K562 (cell line): ENCODE data around the gene PNMA8B. TPM values are rescaled to one million over a fixed set of nuclear protein-coding genes. Genes with fewer than 3 reads are reported as not detected.

Source experiments
- CHCHD3 ChIP-seq: fragments of 250-450 bp; sonication (Bioruptor Pico); IDR thresholded peaks from 2 replicates; pipeline ENCODE4 v2.1.2; 2022; ENCODE audit warnings: mild to moderate bottlenecking
- FIP1L1 ChIP-seq: fragments of 200-400 bp; formaldehyde crosslinking; IDR thresholded peaks from 2 replicates; pipeline ENCODE4 v1.6.1; 2018; ENCODE audit warnings: mild to moderate bottlenecking, low read depth, low read length; ENCODE audit not compliant: poor library complexity, severe bottlenecking
- GABPB2 ChIP-seq: fragments of 250-450 bp; sonication (Bioruptor Pico); conservative IDR thresholded peaks from 2 replicates; pipeline ENCODE4 v1.5.1; 2021; ENCODE audit warnings: mild to moderate bottlenecking
- GATA2 ChIP-seq: sonication (generic); formaldehyde crosslinking; IDR thresholded peaks from 2 replicates; pipeline ENCODE4 v1.4.0; 2020; ENCODE audit warnings: mild to moderate bottlenecking, missing genetic modification reagents
- JUND ChIP-seq, 2 experiments: IDR thresholded peaks; 2 replicates in 1 of 2; 3 replicates in 1 of 2; pipeline ENCODE4 v1.6.1; 2011; ENCODE audit warnings: borderline replicate concordance in 2 of 2, low read depth in 2 of 2, low read length in 2 of 2, improper control_type of control experiment in 1 of 2, missing biosample characterization in 1 of 2, missing genetic modification characterization in 1 of 2, missing genetic modification reagents in 1 of 2
- MBD2 ChIP-seq: sonication (generic); IDR thresholded peaks from 2 replicates; pipeline ENCODE4 v1.6.1; 2016; ENCODE audit warnings: low read depth, borderline replicate concordance
- PHF8 ChIP-seq: fragments of 200-600 bp; sonication (generic); IDR thresholded peaks from 2 replicates; pipeline ENCODE4 v1.6.1; 2012; ENCODE audit warnings: mixed run types, mild to moderate bottlenecking, inconsistent platforms, low read length, moderate library complexity, borderline replicate concordance
- RAD21 ChIP-seq, 2 experiments: fragments of 250-450 bp in 1 of 2; fragments of 450-650 bp in 1 of 2; sonication (Bioruptor Pico) in 1 of 2; formaldehyde crosslinking in 1 of 2; IDR thresholded peaks in 1 of 2; conservative IDR thresholded peaks in 1 of 2; 2 replicates each; pipeline versions ENCODE4 v1.4.0 to v1.8.0; 2020 to 2022; ENCODE audit warnings: mild to moderate bottlenecking in 2 of 2, moderate library complexity in 1 of 2
- SUPT5H ChIP-seq: fragments of 450-650 bp; IDR thresholded peaks from 2 replicates; pipeline ENCODE4 v1.6.1; 2016
- U2AF2 ChIP-seq: fragments of 200-400 bp; formaldehyde crosslinking; optimal IDR thresholded peaks from 2 replicates; pipeline ENCODE3; 2017; ENCODE audit warnings: low read depth, mild to moderate bottlenecking, low read length
- YBX1 ChIP-seq: fragments of 450-650 bp; IDR thresholded peaks from 2 replicates; pipeline ENCODE4 v1.7.1; 2016; ENCODE audit warnings: mild to moderate bottlenecking
- ZC3H4 ChIP-seq: sonication (generic); formaldehyde crosslinking; IDR thresholded peaks from 2 replicates; pipeline ENCODE4 v1.9.0; 2021; ENCODE audit warnings: missing genetic modification reagents, borderline replicate concordance
- ZNF165 ChIP-seq: fragments of 250-450 bp; sonication (Bioruptor Pico); IDR thresholded peaks from 2 replicates; pipeline ENCODE4 v1.4.0; 2020; ENCODE audit warnings: borderline replicate concordance
- ZSCAN32 ChIP-seq: fragments of 450-650 bp; formaldehyde crosslinking; IDR thresholded peaks from 2 replicates; pipeline ENCODE4 v1.4.0; 2020; ENCODE audit warnings: mild to moderate bottlenecking, moderate library complexity
- polyA plus RNA-seq, 8 experiments: library from polyadenylated mRNA; depleted of rRNA in 4 of 8; stranded (reverse) in 5 of 8; unstranded in 3 of 8; fragments of >200 nt; fragmentation: Nextera tagmentation in 2 of 8; fragmentation: Illumina TruSeq in 1 of 8; extraction: Ambion mirVana in 2 of 8; extraction: Trizol in 1 of 8; gene quantifications; 2 replicates each; pipeline versions ENCODE4 v1.2.1 to v1.2.3, GENCODE V29; 2011 to 2014; ENCODE audit warnings: inconsistent platforms in 1 of 8, missing spikeins in 1 of 8
- total RNA-seq, 7 experiments: library from RNA; depleted of rRNA in 6 of 7; stranded (reverse); fragments of >200 nt in 6 of 7; fragmentation: Illumina TruSeq in 2 of 7; extraction: Trizol in 2 of 7; gene quantifications; 2 replicates each; pipeline versions ENCODE4 v1.2.1 to v1.2.3, GENCODE V29; 2011 to 2021; ENCODE audit warnings: low replicate concordance in 1 of 7
- TF ChIP-seq, protein P1 (sequence below): fragments of 200-800 bp; sonication (Bioruptor generic); IDR thresholded peaks from 2 replicates; pipeline ENCODE4 v1.6.1; 2016; ENCODE audit warnings: missing genetic modification characterization, missing compliant biosample characterization
- TF ChIP-seq, protein P2 (sequence below), 2 experiments: IDR thresholded peaks in 1 of 2; conservative IDR thresholded peaks in 1 of 2; 2 replicates each; pipeline ENCODE4 v1.6.1; 2016; ENCODE audit warnings: low read depth in 2 of 2, mild to moderate bottlenecking in 1 of 2, missing compliant biosample characterization in 1 of 2, missing genetic modification characterization in 1 of 2, moderate library complexity in 1 of 2
- TF ChIP-seq, protein P3 (sequence below): fragments of 450-650 bp; IDR thresholded peaks from 2 replicates; pipeline ENCODE4 v1.6.1; 2016; ENCODE audit warnings: missing biosample characterization, missing genetic modification characterization

Gene PNMA8B
- total and polyA plus RNA-seq, 9 of the 15 experiments (the other 6 are each of a cell fraction or from before 2014, with no cell fraction given) = not detected

DNA sequence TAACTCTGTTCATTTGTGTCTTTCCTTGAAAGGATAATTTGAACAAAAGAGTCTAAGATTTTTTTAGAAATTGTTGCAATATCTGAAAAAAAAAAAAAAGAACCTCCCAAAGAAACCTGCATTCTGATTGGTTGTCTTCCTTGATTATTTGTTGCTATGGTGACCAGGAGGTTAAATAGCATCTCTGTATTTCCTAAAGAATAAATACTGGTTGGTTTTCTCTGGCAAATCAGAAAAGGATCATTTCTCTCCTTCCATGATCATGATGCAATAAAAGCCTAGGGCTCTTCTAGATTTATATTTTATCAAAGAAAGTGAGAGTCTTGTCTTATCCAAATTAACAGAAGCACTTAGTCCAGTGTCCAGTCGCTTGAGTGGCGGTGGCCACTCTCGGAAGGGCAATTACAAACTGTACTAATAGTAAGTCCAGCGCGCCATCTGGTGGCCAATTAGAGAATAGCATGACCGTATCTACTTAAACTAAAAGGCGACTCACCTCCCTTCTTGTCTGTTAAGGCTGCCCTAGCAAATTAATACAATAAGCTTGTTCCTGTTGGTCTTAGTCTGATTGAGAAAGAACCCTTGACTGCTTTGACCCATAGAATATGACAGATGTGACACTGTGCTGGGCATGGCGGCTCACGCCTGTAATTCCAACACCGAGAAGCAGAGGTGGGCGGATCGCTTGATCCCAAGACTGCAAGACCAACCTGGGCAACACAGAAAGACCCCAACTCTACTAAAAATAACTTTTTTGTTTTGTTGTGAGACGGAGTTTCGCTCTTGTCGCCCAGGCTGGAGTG lies 47.0 kb upstream of the PNMA8B start (continued):
- TF ChIP-seq, protein P1, sequence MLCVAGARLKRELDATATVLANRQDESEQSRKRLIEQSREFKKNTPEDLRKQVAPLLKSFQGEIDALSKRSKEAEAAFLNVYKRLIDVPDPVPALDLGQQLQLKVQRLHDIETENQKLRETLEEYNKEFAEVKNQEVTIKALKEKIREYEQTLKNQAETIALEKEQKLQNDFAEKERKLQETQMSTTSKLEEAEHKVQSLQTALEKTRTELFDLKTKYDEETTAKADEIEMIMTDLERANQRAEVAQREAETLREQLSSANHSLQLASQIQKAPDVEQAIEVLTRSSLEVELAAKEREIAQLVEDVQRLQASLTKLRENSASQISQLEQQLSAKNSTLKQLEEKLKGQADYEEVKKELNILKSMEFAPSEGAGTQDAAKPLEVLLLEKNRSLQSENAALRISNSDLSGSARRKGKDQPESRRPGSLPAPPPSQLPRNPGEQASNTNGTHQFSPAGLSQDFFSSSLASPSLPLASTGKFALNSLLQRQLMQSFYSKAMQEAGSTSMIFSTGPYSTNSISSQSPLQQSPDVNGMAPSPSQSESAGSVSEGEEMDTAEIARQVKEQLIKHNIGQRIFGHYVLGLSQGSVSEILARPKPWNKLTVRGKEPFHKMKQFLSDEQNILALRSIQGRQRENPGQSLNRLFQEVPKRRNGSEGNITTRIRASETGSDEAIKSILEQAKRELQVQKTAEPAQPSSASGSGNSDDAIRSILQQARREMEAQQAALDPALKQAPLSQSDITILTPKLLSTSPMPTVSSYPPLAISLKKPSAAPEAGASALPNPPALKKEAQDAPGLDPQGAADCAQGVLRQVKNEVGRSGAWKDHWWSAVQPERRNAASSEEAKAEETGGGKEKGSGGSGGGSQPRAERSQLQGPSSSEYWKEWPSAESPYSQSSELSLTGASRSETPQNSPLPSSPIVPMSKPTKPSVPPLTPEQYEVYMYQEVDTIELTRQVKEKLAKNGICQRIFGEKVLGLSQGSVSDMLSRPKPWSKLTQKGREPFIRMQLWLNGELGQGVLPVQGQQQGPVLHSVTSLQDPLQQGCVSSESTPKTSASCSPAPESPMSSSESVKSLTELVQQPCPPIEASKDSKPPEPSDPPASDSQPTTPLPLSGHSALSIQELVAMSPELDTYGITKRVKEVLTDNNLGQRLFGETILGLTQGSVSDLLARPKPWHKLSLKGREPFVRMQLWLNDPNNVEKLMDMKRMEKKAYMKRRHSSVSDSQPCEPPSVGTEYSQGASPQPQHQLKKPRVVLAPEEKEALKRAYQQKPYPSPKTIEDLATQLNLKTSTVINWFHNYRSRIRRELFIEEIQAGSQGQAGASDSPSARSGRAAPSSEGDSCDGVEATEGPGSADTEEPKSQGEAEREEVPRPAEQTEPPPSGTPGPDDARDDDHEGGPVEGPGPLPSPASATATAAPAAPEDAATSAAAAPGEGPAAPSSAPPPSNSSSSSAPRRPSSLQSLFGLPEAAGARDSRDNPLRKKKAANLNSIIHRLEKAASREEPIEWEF (CRISPR knock-in tag) = no peak
- TF ChIP-seq, protein P2, sequence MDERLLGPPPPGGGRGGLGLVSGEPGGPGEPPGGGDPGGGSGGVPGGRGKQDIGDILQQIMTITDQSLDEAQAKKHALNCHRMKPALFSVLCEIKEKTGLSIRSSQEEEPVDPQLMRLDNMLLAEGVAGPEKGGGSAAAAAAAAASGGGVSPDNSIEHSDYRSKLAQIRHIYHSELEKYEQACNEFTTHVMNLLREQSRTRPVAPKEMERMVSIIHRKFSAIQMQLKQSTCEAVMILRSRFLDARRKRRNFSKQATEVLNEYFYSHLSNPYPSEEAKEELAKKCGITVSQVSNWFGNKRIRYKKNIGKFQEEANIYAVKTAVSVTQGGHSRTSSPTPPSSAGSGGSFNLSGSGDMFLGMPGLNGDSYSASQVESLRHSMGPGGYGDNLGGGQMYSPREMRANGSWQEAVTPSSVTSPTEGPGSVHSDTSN (CRISPR knock-in tag; IDR thresholded peaks at IDR 0.05; ENCODE audit: low read depth) = peak; percentile 27; the same call in 1 of the 2 replicates
- TF ChIP-seq, protein P2 (tag; conservative IDR thresholded peaks at IDR 0.05; ENCODE audit: low read depth) = peak; percentile 42; the same call in 1 of the 2 replicates
- TF ChIP-seq YBX1 = no peak
- TF ChIP-seq ZSCAN32 = no peak
- TF ChIP-seq CHCHD3 (CRISPR knock-in tag) = no peak
- no peak for TF ChIP-seq ZNF165
- TF ChIP-seq, protein P3, sequence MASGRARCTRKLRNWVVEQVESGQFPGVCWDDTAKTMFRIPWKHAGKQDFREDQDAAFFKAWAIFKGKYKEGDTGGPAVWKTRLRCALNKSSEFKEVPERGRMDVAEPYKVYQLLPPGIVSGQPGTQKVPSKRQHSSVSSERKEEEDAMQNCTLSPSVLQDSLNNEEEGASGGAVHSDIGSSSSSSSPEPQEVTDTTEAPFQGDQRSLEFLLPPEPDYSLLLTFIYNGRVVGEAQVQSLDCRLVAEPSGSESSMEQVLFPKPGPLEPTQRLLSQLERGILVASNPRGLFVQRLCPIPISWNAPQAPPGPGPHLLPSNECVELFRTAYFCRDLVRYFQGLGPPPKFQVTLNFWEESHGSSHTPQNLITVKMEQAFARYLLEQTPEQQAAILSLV (tag) = 0 out of 2 replicates have a peak, but pooled peaks have one; percentile 31
- TF ChIP-seq GABPB2 (CRISPR knock-in tag) = no peak
- TF ChIP-seq MBD2 = no peak
- no peak for TF ChIP-seq ZC3H4
- TF ChIP-seq U2AF2 = no peak
- peak; percentile 68 to 85 for TF ChIP-seq RAD21 (CRISPR knock-in tag; conservative IDR thresholded peaks at IDR 0.05 in 1 of 2, IDR thresholded peaks at IDR 0.05 in 1 of 2)
- no peak for TF ChIP-seq JUND (IDR thresholded peaks at IDR 0.05; ENCODE audit: borderline replicate concordance, low read depth, low read length)
- TF ChIP-seq JUND (tag; IDR thresholded peaks at IDR 0.05; ENCODE audit: borderline replicate concordance, low read depth, low read length) = no peak
- no peak for TF ChIP-seq PHF8
- no peak for TF ChIP-seq SUPT5H
- TF ChIP-seq FIP1L1 = no peak
- TF ChIP-seq GATA2 (CRISPR knock-in tag) = no peak
